ENCODE results near the gene SDC4.

SDC4 gene

GRCh38 chr20:45347936-45348778, at the start of gene SDC4:
TSS of gene SDC4 (minus strand) at chr20:45348424. CDS start at chr20:45348384, 40 bp downstream.
- DNase-seq (ENCODE audit: low read depth, low spot score): peak; percentile 11

- DNase-seq (ENCODE audit: low read depth, low spot score): no peak
Observed at GRCh38 chr20:45395114-45395415, 46.8 kb upstream of the SDC4 start.

- no peak for DNase-seq (ENCODE audit: low read depth, low spot score)
Observed at GRCh38 chr20:45394221-45395113, 46.2 kb upstream of the SDC4 start.

- DNase-seq (ENCODE audit: low read depth, low spot score): no peak
Observed at GRCh38 chr20:45392733-45393132, 44.5 kb upstream of the SDC4 start.

GRCh38 chr20:45391559-45391958, 43.3 kb upstream of the SDC4 start:
- DNase-seq (ENCODE audit: low read depth, low spot score): no peak

- no peak for DNase-seq (ENCODE audit: low read depth, low spot score)
Observed at GRCh38 chr20:45390931-45391330, 42.7 kb upstream of the SDC4 start.

GRCh38 chr20:45387274-45387673, 39.0 kb upstream of the SDC4 start:
- no peak for DNase-seq (ENCODE audit: low read depth, low spot score)

- no peak for DNase-seq (ENCODE audit: low read depth, low spot score)
Observed at GRCh38 chr20:45378191-45378590, 30.0 kb upstream of the SDC4 start, which contains the start of gene TP53TG5. TSS of gene TP53TG5 (minus strand) at chr20:45378325. CDS start at chr20:45378236, 89 bp downstream.

GRCh38 chr20:45377269-45377668, 29.0 kb upstream of the SDC4 start:
- no peak for DNase-seq (ENCODE audit: low read depth, low spot score)

GRCh38 chr20:45374966-45375365, 26.7 kb upstream of the SDC4 start:
- no peak for DNase-seq (ENCODE audit: low read depth, low spot score)

- DNase-seq (ENCODE audit: low read depth, low spot score): no peak
Observed at GRCh38 chr20:45374101-45374467, 25.9 kb upstream of the SDC4 start.

GRCh38 chr20:45373353-45374100, 25.3 kb upstream of the SDC4 start:
- peak; percentile 78 for DNase-seq (ENCODE audit: low read depth, low spot score)

- DNase-seq (ENCODE audit: low read depth, low spot score): no peak
Observed at GRCh38 chr20:45372646-45373352, 24.6 kb upstream of the SDC4 start.

GRCh38 chr20:45372241-45372640, 24.0 kb upstream of the SDC4 start:
- no peak for DNase-seq (ENCODE audit: low read depth, low spot score)

GRCh38 chr20:45370571-45371160, 22.4 kb upstream of the SDC4 start:
- DNase-seq (ENCODE audit: low read depth, low spot score): no peak

- no peak for DNase-seq (ENCODE audit: low read depth, low spot score)
Observed at GRCh38 chr20:45368221-45368980, 20.2 kb upstream of the SDC4 start.

GRCh38 chr20:45367126-45367525, 18.9 kb upstream of the SDC4 start:
- DNase-seq (ENCODE audit: low read depth, low spot score): no peak

- no peak for DNase-seq (ENCODE audit: low read depth, low spot score)
Observed at GRCh38 chr20:45366631-45367030, 18.4 kb upstream of the SDC4 start.

GRCh38 chr20:45366192-45366591, 18.0 kb upstream of the SDC4 start:
- DNase-seq (ENCODE audit: low read depth, low spot score): no peak

GRCh38 chr20:45365444-45365970, 17.3 kb upstream of the SDC4 start:
- no peak for DNase-seq (ENCODE audit: low read depth, low spot score)
